NT2/D1 (cell line): ENCODE results near the gene RASAL2.

Source experiments
- DNase-seq: peaks from one replicate; pipeline ENCODE4 v3.0.0-alpha.2; 2011; ENCODE audit warnings: low read depth, low spot score
- H3K27me3 ChIP-seq: 2 replicates; pipeline ENCODE4 v1.6.0; 2011; ENCODE audit warnings: mild to moderate bottlenecking; ENCODE audit not compliant: insufficient read length, insufficient read depth
- H3K36me3 ChIP-seq: 2 replicates; pipeline ENCODE4 v1.6.1; 2011; ENCODE audit warnings: mild to moderate bottlenecking, low read length, mixed read lengths; ENCODE audit not compliant: insufficient read depth, insufficient read length
- H3K4me1 ChIP-seq: 2 replicates; pipeline ENCODE4 v1.5.1; 2011; ENCODE audit not compliant: insufficient read depth, insufficient read length
- H3K4me3 ChIP-seq: 2 replicates; pipeline ENCODE4 v1.5.1; 2011; ENCODE audit warnings: low read depth; ENCODE audit not compliant: insufficient read length
- H3K9ac ChIP-seq: 2 replicates; pipeline ENCODE4 v1.6.0; 2011; ENCODE audit warnings: low read depth; ENCODE audit not compliant: insufficient read length
- H3K9me3 ChIP-seq: 2 replicates; pipeline ENCODE4 v1.5.1; 2011; ENCODE audit warnings: mild to moderate bottlenecking, low read length; ENCODE audit not compliant: insufficient read depth
- SUZ12 ChIP-seq: IDR thresholded peaks from 2 replicates; pipeline ENCODE4 v1.6.1; 2011; ENCODE audit not compliant: insufficient read length, insufficient read depth; ENCODE audit errors: extremely low read depth
- YY1 ChIP-seq: IDR thresholded peaks from 2 replicates; pipeline ENCODE4 v1.6.1; 2011; ENCODE audit not compliant: insufficient read length, insufficient read depth
- ZNF274 ChIP-seq: IDR thresholded peaks from 2 replicates; pipeline ENCODE4 v1.6.1; 2011; ENCODE audit warnings: mild to moderate bottlenecking, low read depth, low read length

RASAL2 gene

GRCh38 chr1:178472531-178472930 is 378.6 kb downstream of the RASAL2 start:
- no peak for TF ChIP-seq YY1
- TF ChIP-seq SUZ12: no peak
- TF ChIP-seq ZNF274: no peak
- no peak overlapping the region for H3K4me3 ChIP-seq
- DNase-seq: no peak
- no peak overlapping the region for H3K9ac ChIP-seq
- H3K27me3 ChIP-seq: no peaks in the 10 kb centered on the region
- no peaks in the 10 kb centered on the region for H3K9me3 ChIP-seq
- H3K4me1 ChIP-seq: no peaks in the 10 kb centered on the region
- H3K36me3 ChIP-seq: peaks cover 54% of the 10 kb centered on the region

DNA sequence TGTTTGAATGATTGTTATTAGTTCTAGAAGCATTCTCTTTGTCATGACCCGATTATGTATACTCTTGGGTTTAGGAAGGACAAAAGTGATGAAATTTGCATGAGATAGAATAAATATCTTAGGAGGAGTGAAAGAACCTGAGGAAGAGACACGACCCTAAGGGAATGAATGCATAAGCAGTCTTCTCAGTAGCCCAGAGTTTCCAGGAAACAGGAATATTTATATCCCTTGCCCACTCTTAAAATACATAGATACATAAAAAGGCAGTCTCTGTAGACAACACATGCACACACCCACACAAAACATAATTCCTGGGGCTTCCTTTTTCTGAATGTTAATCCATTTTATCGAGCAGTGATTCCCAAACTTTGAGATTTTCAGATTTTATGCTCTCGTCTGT is 383.5 kb downstream of the RASAL2 start:
- H3K27me3 ChIP-seq: no peaks in the 10 kb centered on the region
- DNase-seq: no peak
- no peak overlapping the region for H3K4me3 ChIP-seq
- H3K9me3 ChIP-seq: no peaks in the 10 kb centered on the region
- peaks cover 28% of the 10 kb centered on the region for H3K36me3 ChIP-seq
- no peaks in the 10 kb centered on the region for H3K4me1 ChIP-seq
- TF ChIP-seq ZNF274 (no peak), SUZ12 (no peak), YY1 (no peak)
- H3K9ac ChIP-seq: no peak overlapping the region

DNA sequence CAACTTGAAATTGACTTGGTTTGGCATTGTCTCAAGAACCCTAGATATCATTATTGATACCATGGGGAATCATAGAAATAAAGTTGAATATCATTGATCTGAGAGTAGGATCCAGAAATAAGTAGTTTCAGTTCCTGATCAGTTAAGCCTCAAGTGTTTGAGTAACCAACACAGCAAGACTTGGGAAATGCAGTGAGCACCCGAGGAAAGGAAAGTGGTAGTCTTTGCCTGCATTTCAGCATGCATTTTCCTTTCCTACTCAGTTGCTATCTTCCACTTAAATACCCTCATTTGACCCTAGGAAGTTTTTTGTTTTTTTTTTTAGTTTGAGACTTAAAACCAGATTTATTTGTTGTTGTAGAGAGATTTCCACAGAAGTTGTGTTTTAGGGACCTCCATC is 383.9 kb downstream of the RASAL2 start:
- H3K9ac ChIP-seq: no peak overlapping the region
- no peak for DNase-seq
- no peak overlapping the region for H3K4me3 ChIP-seq
- H3K36me3 ChIP-seq: peaks cover 24% of the 10 kb centered on the region
- H3K27me3 ChIP-seq: no peaks in the 10 kb centered on the region
- TF ChIP-seq YY1 (no peak), ZNF274 (no peak)
- no peaks in the 10 kb centered on the region for H3K9me3 ChIP-seq
- H3K4me1 ChIP-seq: no peaks in the 10 kb centered on the region

GRCh38 chr1:178483251-178483957 is 389.5 kb downstream of the RASAL2 start:
- no peak for DNase-seq
- no peak for TF ChIP-seq ZNF274
- TF ChIP-seq SUZ12: no peak
- TF ChIP-seq YY1: no peak
- no peaks in the 10 kb centered on the region for H3K4me1 ChIP-seq

GRCh38 chr1:178484698-178485225 is 390.9 kb downstream of the RASAL2 start:
- Histone ChIP-seq H3K9ac (no peak overlapping the region), H3K4me3 (no peak overlapping the region), H3K4me1 (no peaks in the 10 kb centered on the region), H3K27me3 (no peaks in the 10 kb centered on the region), H3K36me3 (no peaks in the 10 kb centered on the region), H3K9me3 (no peaks in the 10 kb centered on the region)
- no peak for TF ChIP-seq YY1
- TF ChIP-seq ZNF274: no peak
- no peak for TF ChIP-seq SUZ12
- no peak for DNase-seq

More at GRCh38 chr1:178483251-178483957, 389.5 kb downstream of the RASAL2 start:
- Histone ChIP-seq H3K4me3 (no peak overlapping the region), H3K36me3 (no peaks in the 10 kb centered on the region), H3K27me3 (no peaks in the 10 kb centered on the region), H3K9ac (no peak overlapping the region), H3K9me3 (no peaks in the 10 kb centered on the region)

DNA sequence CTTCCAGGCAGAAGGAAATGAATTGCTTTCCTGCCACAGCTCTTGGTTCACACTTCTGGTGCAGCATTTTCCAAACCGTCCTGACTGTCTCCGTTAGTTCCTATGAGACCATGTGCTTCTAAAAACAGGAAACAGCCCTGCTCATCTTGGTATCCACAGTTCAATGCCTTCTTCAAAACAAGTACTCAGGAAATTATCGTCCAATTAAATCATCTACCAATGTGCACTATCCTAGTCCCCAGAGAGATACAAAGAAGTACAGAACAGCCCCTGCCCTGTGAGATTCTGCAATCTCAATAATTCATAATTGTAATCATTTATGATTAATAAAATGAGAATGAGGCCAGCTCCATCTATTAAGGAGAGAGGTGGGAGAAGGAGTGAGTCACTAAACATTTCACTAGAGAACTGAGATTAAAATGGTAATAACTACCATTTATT is 391.7 kb downstream of the RASAL2 start:
- Histone ChIP-seq H3K36me3 (no peaks in the 10 kb centered on the region), H3K4me3 (no peak overlapping the region), H3K9ac (no peak overlapping the region), H3K27me3 (no peaks in the 10 kb centered on the region), H3K9me3 (no peaks in the 10 kb centered on the region), H3K4me1 (no peaks in the 10 kb centered on the region)
- DNase-seq: no peak
- no peak for TF ChIP-seq YY1
- no peak for TF ChIP-seq SUZ12
- TF ChIP-seq ZNF274: no peak

GRCh38 chr1:178486100-178487069 is 392.5 kb downstream of the RASAL2 start:
- Histone ChIP-seq H3K4me3 (no peak overlapping the region), H3K36me3 (no peaks in the 10 kb centered on the region), H3K9ac (no peak overlapping the region), H3K27me3 (no peaks in the 10 kb centered on the region), H3K9me3 (no peaks in the 10 kb centered on the region), H3K4me1 (no peaks in the 10 kb centered on the region)
- no peak for TF ChIP-seq ZNF274
- TF ChIP-seq YY1: no peak
- no peak for TF ChIP-seq SUZ12
- no peak for DNase-seq
